HUES6 (cell line): ENCODE results near the gene P4HB.

ENCODE experiments used
- H3K27ac ChIP-seq: 2 replicates; pipeline ENCODE4 v1.7.0; 2013; ENCODE audit warnings: low read depth, mild to moderate bottlenecking, low read length, inconsistent platforms
- H3K27me3 ChIP-seq: 2 replicates; pipeline ENCODE4 v1.6.1; 2013; ENCODE audit warnings: low read length; ENCODE audit not compliant: control insufficient read depth, insufficient read depth
- H3K36me3 ChIP-seq: 2 replicates; pipeline ENCODE4 v1.6.1; 2013; ENCODE audit warnings: low read length; ENCODE audit not compliant: control insufficient read depth, insufficient read depth
- H3K4me1 ChIP-seq: 2 replicates; pipeline ENCODE4 v1.6.1; 2013; ENCODE audit warnings: low read length; ENCODE audit not compliant: control insufficient read depth, insufficient read depth
- H3K4me3 ChIP-seq: 2 replicates; pipeline ENCODE4 v1.5.1; 2013; ENCODE audit warnings: low read depth, low read length
- H3K9ac ChIP-seq: one replicate; pipeline ENCODE4 v1.6.1; 2013; ENCODE audit warnings: mild to moderate bottlenecking, low read length
- H3K9me3 ChIP-seq: 2 replicates; pipeline ENCODE4 v1.6.1; 2013; ENCODE audit warnings: low read depth, low read length; ENCODE audit not compliant: control insufficient read depth, insufficient read depth

Gene P4HB

GRCh38 chr17:81859906-81860755 lies at the start of gene P4HB:
Gene P4HB, minus strand, starts transcription at chr17:81860535. Its CDS starts 64 bp downstream, at chr17:81860471.
- Histone ChIP-seq H3K9ac (peak within 1 kb of the TSS; percentile 92), H3K36me3 (peaks cover 56% of the 10 kb centered on the region), H3K27ac (peak within 1 kb of the TSS; percentile 93), H3K27me3 (no peaks in the 10 kb centered on the region), H3K4me1 (peaks cover 9% of the 10 kb centered on the region), H3K9me3 (no peaks in the 10 kb centered on the region), H3K4me3 (peak within 1 kb of the TSS; percentile 95)

- Histone ChIP-seq H3K27me3 (no peaks in the 10 kb centered on the region), H3K27ac (no peak overlapping the region), H3K36me3 (peaks cover 69% of the 10 kb centered on the region), H3K4me1 (peaks cover 8% of the 10 kb centered on the region), H3K4me3 (no peak overlapping the region), H3K9me3 (no peaks in the 10 kb centered on the region), H3K9ac (no peak overlapping the region)
Measured at GRCh38 chr17:81909231-81909630, 48.9 kb upstream of the P4HB start.

GRCh38 chr17:81908793-81909192 lies 48.5 kb upstream of the P4HB start:
- peaks cover 67% of the 10 kb centered on the region for H3K36me3 ChIP-seq

GRCh38 chr17:81907219-81908145 lies 47.1 kb upstream of the P4HB start:
- Histone ChIP-seq H3K36me3 (peaks cover 55% of the 10 kb centered on the region), H3K9ac (no peak overlapping the region), H3K9me3 (no peaks in the 10 kb centered on the region), H3K4me1 (peaks cover 12% of the 10 kb centered on the region), H3K27me3 (peaks cover 6% of the 10 kb centered on the region), H3K4me3 (no peak overlapping the region), H3K27ac (no peak overlapping the region)

More at GRCh38 chr17:81908793-81909192, 48.5 kb upstream of the P4HB start:
- Histone ChIP-seq H3K4me1 (peaks cover 8% of the 10 kb centered on the region), H3K27ac (no peak overlapping the region), H3K9me3 (no peaks in the 10 kb centered on the region), H3K27me3 (no peaks in the 10 kb centered on the region), H3K4me3 (no peak overlapping the region), H3K9ac (no peak overlapping the region)

GRCh38 chr17:81906476-81907218 lies 46.3 kb upstream of the P4HB start:
- peaks cover 14% of the 10 kb centered on the region for H3K4me1 ChIP-seq
- H3K36me3 ChIP-seq: peaks cover 51% of the 10 kb centered on the region

GRCh38 chr17:81905993-81906392 lies 45.7 kb upstream of the P4HB start:
- no peaks in the 10 kb centered on the region for H3K9me3 ChIP-seq
- H3K36me3 ChIP-seq: peaks cover 51% of the 10 kb centered on the region
- H3K4me3 ChIP-seq: no peak overlapping the region
- H3K27me3 ChIP-seq: peaks cover 19% of the 10 kb centered on the region
- H3K4me1 ChIP-seq: peaks cover 17% of the 10 kb centered on the region
- no peak overlapping the region for H3K9ac ChIP-seq
- H3K27ac ChIP-seq: no peak overlapping the region

More at GRCh38 chr17:81906476-81907218, 46.3 kb upstream of the P4HB start:
- Histone ChIP-seq H3K4me3 (no peak overlapping the region), H3K27me3 (peaks cover 13% of the 10 kb centered on the region), H3K27ac (no peak overlapping the region), H3K9ac (no peak overlapping the region), H3K9me3 (no peaks in the 10 kb centered on the region)

GRCh38 chr17:81905424-81905875 lies 45.1 kb upstream of the P4HB start:
- Histone ChIP-seq H3K27ac (no peak overlapping the region), H3K4me3 (no peak overlapping the region), H3K9me3 (no peaks in the 10 kb centered on the region), H3K36me3 (peaks cover 53% of the 10 kb centered on the region), H3K4me1 (peaks cover 17% of the 10 kb centered on the region), H3K9ac (no peak overlapping the region), H3K27me3 (peaks cover 20% of the 10 kb centered on the region)

GRCh38 chr17:81904600-81905423 lies 44.5 kb upstream of the P4HB start:
- Histone ChIP-seq H3K4me1 (peaks cover 10% of the 10 kb centered on the region; the same call in 1 of the 2 replicates), H3K27me3 (peaks cover 20% of the 10 kb centered on the region), H3K27ac (no peak overlapping the region), H3K36me3 (peaks cover 59% of the 10 kb centered on the region), H3K9ac (no peak overlapping the region), H3K4me3 (no peak overlapping the region), H3K9me3 (no peaks in the 10 kb centered on the region)

- Histone ChIP-seq H3K36me3 (peaks cover 63% of the 10 kb centered on the region), H3K27me3 (peaks cover 20% of the 10 kb centered on the region), H3K4me1 (0 out of 2 replicates have a peak, but pooled peaks cover 9% of the 10 kb centered on the region), H3K27ac (no peak overlapping the region), H3K9me3 (no peaks in the 10 kb centered on the region), H3K9ac (no peak overlapping the region), H3K4me3 (no peak overlapping the region)
Measured at GRCh38 chr17:81903896-81904599, 43.7 kb upstream of the P4HB start.
